B cell (primary cell): ENCODE results near the gene EID2.

Experiments
- EZH2 ChIP-seq: IDR thresholded peaks from 2 replicates; pipeline ENCODE4 v1.6.1; 2012; ENCODE audit warnings: borderline replicate concordance, low read depth, mild to moderate bottlenecking, moderate library complexity, low read length; ENCODE audit not compliant: insufficient read depth, poor library complexity, severe bottlenecking
- TF ChIP-seq, protein P1 (sequence below): fragments of 200-600 bp; IDR thresholded peaks from one replicate; pipeline ENCODE4 v1.8.0; 2022; ENCODE audit warnings: antibody characterized with exemption, mild to moderate bottlenecking

DNA sequence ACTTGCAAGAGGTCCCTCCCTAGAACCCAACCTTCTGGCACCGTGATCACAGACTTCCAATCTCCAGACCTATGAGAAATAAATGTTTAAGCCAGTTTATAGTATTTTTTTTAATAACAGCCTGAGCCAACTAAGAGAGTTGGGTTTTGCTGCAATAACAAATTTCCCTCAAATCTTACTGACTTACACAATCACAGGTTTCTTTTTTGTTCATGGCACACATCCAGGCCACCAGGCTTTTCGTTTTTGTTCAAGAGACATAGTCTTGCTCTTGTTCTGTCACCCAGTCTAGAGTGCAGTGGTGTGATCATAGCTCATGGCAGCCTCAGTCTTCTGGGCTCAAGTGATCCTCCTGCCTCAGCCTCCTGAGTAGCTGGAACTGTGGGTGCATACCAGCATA is 27.0 kb downstream of the EID2 start:
- TF ChIP-seq, protein P1, sequence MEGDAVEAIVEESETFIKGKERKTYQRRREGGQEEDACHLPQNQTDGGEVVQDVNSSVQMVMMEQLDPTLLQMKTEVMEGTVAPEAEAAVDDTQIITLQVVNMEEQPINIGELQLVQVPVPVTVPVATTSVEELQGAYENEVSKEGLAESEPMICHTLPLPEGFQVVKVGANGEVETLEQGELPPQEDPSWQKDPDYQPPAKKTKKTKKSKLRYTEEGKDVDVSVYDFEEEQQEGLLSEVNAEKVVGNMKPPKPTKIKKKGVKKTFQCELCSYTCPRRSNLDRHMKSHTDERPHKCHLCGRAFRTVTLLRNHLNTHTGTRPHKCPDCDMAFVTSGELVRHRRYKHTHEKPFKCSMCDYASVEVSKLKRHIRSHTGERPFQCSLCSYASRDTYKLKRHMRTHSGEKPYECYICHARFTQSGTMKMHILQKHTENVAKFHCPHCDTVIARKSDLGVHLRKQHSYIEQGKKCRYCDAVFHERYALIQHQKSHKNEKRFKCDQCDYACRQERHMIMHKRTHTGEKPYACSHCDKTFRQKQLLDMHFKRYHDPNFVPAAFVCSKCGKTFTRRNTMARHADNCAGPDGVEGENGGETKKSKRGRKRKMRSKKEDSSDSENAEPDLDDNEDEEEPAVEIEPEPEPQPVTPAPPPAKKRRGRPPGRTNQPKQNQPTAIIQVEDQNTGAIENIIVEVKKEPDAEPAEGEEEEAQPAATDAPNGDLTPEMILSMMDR, result no peak
- TF ChIP-seq EZH2, result no peak
